ENCODE measurements around the gene ACAD10.

DNA sequence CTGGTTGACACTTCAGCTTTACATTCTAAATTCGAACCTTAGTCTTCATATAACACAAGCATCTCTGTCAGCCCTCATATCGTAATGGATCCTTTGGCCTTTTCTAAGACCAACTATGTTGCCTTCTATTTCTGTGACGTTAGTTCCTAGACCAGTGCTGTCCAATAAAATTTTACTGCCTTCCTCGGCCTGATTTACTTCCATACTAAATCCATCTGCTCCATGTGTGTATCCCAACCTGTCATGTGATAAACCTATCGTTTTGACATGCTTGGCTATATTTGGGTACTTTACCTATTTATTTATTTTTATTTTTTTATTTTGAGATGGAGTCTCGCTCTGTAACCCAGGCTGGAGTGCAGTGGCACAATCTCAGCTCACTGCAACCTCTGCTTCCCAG is 20.3 kb downstream of the ACAD10 start:
- TF ChIP-seq ZNF274 (IDR thresholded peaks at IDR 0.05; ENCODE audit: low read depth, low read length) = no peak
- no peak for TF ChIP-seq YY1 (IDR thresholded peaks at IDR 0.05; ENCODE audit: insufficient read depth, insufficient read length)
- no peak for TF ChIP-seq SUZ12 (IDR thresholded peaks at IDR 0.05; ENCODE audit: extremely low read depth, insufficient read depth, insufficient read length)
